ENCODE data around the gene KCTD17. TPM values are rescaled to one million over a fixed set of nuclear protein-coding genes. Genes with fewer than 3 reads are reported as not detected.

Gene KCTD17
- total and polyA plus RNA-seq, 12 donors: 6.9 to 49.2 (median 16.4) TPM

- Histone ChIP-seq H3K27me3 (peaks cover 0 to 44% (median 19%) of the 10 kb centered on the region in 7 donors), H3K36me3 (no peaks in the 10 kb centered on the region), H3K4me3 (no peak overlapping the region), H3K9me3 (no peaks in the 10 kb centered on the region), H3K4me1 (no peaks in the 10 kb centered on the region), H3K27ac (no peak overlapping the region)
- no peak for ATAC-seq
- WGBS, 2 donors: 54 to 61% methylated on average over 14 of the region's 14 CpGs
- no peak for DNase-seq
- intact Hi-C loops (cut with DNase I): no loop called here
- TF ChIP-seq CTCF (IDR thresholded peaks at IDR 0.05): no peak
Observed at GRCh38 chr22:37103656-37104452, 52.3 kb downstream of the KCTD17 start.

DNA sequence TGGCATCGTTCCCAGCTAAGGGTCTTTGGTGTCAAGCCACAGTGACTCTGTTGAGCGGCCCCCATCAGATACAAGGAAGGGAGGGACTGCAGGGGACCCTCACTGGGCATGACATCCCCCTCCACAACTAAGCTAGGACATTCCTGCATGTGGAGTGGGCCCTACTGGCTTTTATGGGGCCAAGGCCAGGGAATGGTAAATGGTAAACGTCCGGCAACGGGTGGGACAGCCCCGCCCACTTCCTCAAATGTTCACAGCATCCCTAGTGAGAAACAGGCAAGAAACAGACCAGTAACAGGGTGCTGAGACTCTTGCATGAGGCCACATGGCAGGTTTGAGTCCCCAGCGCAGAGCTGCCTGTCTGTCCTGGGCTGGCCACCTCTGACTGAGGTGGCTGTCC lies 53.6 kb downstream of the KCTD17 start:
- 18 to 19% methylated on average over 7 of the region's 7 CpGs for WGBS, 2 donors
- DNase-seq (no peak), ATAC-seq (no peak)
- TF ChIP-seq CTCF (IDR thresholded peaks at IDR 0.05): no peak
- Histone ChIP-seq H3K9me3 (no peaks in the 10 kb centered on the region), H3K36me3 (no peaks in the 10 kb centered on the region), H3K4me1 (no peaks in the 10 kb centered on the region), H3K27me3 (peaks cover 0 to 37% (median 15%) of the 10 kb centered on the region in 7 donors), H3K4me3 (no peak overlapping the region), H3K27ac (no peak overlapping the region)
- intact Hi-C loops (cut with DNase I): no loop called here

DNA sequence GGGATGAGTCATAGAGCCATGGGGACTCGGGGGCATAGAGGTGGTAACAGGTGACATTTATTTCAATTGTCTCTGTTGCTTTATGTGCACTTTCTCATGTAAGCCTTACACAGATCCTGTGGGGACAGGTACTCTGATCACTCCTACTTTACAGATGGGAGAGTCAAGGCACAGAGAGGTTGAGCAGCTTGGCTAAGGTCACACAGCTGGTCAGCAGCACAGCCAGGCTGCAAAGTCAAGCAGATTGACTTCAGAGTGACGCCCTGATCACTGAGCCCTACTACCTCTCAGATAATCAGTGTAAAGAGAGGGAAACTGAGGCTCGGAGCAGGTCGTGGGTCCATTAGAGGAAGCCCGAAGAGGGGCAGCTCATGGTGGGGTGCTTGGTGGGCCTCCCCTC lies 54.4 kb downstream of the KCTD17 start:
- Histone ChIP-seq H3K27me3 (peaks cover 0 to 37% (median 13%) of the 10 kb centered on the region in 7 donors), H3K36me3 (no peaks in the 10 kb centered on the region), H3K9me3 (no peaks in the 10 kb centered on the region), H3K4me1 (no peaks in the 10 kb centered on the region), H3K4me3 (no peak overlapping the region), H3K27ac (no peak overlapping the region)
- ATAC-seq (no peak), DNase-seq (no peak)
- TF ChIP-seq CTCF (IDR thresholded peaks at IDR 0.05): no peak
- WGBS, 2 donors: 82 to 83% methylated on average over 5 of the region's 5 CpGs
- intact Hi-C loops (cut with DNase I): no loop called here

DNA sequence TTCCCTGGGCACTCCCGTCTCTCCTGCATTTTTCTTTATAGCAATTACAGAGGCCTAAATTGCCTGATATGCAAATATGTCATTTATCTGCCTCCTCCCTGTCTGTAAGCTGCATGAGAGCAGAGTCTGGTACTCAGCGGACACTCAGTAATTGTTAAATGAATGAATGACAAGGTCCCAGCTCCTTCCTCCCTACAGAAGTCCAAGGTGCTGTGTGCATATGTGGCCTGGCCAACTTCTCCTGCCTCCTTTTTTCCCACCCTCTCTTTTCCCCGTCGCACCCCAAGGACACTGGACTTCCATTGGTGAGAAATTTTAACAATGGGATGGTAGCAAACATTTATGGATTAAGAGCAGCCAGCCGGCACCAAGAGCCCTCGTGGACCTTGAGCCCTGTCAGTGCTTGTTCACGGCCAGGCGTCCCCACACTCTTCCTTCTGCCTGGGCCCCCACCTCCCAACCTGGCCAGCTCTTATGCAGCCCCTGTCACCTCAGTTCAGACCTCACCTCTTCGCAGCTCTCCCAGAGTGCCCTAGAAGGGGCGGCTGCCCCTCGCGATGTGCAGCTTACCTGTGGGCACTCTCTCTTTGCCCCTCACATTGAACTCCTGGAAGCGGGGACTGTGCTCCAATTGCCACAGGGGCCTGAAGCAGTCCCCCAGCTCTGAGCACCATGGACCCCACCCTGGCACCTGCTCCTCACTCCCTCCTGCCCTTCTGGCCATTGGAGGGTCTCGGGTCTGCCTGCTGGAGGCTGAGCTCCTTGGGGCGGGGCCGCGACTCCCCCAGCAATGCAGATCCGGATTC lies 56.5 kb downstream of the KCTD17 start:
- H3K36me3 ChIP-seq: no peaks in the 10 kb centered on the region
- TF ChIP-seq CTCF (IDR thresholded peaks at IDR 0.05): no peak
- H3K27ac ChIP-seq: no peak overlapping the region
- H3K4me3 ChIP-seq: no peak overlapping the region
- DNase-seq (no peak), ATAC-seq (no peak)
- no peaks in the 10 kb centered on the region for H3K9me3 ChIP-seq
- peaks cover 0 to 45% (median 19%) of the 10 kb centered on the region in 7 donors for H3K27me3 ChIP-seq
- intact Hi-C loops (cut with DNase I): no loop called here
- H3K4me1 ChIP-seq: no peaks in the 10 kb centered on the region
- 89 to 90% methylated on average over 18 of the region's 18 CpGs for WGBS, 2 donors
